Erythroblast (primary cell): ENCODE measurements around the gene PDE3A.

Source experiments
- GATA1 ChIP-seq: IDR thresholded peaks from 2 replicates; pipeline ENCODE4 v1.6.1; 2011; ENCODE audit warnings: low read depth, mild to moderate bottlenecking, control low read depth, low read length, moderate library complexity
- POLR2A ChIP-seq: IDR thresholded peaks from 2 replicates; pipeline ENCODE4 v1.6.1; 2011; ENCODE audit warnings: mild to moderate bottlenecking, low read length

DNA sequence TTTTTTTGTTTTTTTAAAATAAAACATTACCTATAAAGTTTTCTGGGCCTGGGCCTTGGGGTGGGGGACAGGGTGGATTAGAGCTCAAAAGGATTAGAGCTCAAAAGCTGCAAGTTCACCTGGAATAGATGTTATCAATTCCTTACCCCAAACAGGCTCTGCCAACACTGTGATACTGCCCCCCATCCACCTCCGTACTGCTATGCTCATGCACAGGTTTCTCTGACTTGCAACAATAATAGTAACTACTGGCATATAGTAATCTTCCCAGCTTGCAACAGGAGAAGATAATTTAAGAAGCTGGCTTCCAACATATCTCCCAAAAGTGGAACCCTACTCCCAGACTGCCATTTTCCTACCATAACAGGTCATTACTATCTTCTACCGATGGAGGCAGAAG lies 275.5 kb downstream of the PDE3A start:
- TF ChIP-seq POLR2A (no peak), GATA1 (no peak)
